GM10266 (cell line): ENCODE results near the gene LYST.

Experiments used
- DNase-seq: peaks from one replicate; pipeline ENCODE4 v3.0.0; 2012; ENCODE audit errors: extremely low spot score
- CTCF ChIP-seq: IDR thresholded peaks from 2 replicates; pipeline ENCODE4 v1.5.1; 2012; ENCODE audit warnings: mild to moderate bottlenecking, low read depth; ENCODE audit not compliant: control insufficient read depth, insufficient read depth; ENCODE audit errors: missing control alignments

Gene LYST

GRCh38 chr1:235663628-235664027 is 203.1 kb downstream of the LYST start:
- DNase-seq = no peak
- TF ChIP-seq CTCF = no peak

DNA sequence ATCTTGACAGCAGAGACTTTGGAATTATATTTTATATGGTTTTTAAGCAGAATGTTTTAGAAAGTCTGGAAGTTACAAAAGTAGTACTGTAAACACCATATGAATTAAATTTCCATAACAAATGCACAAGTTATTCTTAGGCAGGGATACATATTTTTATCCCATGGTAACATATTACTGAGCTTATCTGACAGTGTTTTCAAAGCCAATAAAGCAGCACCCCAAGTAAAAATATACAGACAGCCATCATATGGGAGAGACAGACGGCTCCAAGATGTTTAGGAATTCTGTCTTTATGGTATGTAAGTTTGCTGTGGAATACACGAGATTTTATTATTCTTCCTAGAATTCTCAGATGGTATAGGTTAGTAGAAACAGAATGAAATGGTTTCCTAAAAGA is 205.1 kb downstream of the LYST start:
- no peak for DNase-seq
- TF ChIP-seq CTCF = no peak

DNA sequence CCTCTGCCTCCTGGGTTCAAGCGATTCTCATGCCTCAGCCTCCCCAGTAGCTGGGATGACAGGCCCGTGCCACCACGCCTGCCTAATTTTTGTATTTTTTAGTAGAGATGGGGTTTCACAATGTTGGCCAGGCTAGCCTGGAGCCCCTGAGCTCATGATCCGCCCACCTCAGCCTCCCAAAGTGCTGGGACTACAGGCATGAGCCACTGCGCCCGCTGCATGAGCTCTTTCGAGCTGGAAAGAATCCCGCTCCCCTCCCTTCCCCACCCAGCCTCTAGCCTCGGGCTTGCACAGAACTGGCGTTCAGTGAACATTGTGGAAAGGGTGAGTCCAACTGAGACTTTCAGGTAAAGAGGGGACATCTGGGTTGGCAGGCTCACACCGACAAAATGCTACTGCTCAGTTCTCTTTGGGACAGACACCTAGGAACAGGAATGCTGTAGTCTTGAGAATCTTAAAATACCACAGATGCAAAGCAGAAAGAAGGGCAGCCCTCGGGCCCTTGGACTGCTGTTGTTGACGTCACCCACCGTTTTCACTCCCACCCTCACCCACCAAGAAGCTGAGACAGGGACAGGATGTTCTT is 207.4 kb downstream of the LYST start:
- no peak for DNase-seq
- no peak for TF ChIP-seq CTCF

GRCh38 chr1:235657747-235658526 is 208.8 kb downstream of the LYST start:
- no peak for TF ChIP-seq CTCF
- no peak for DNase-seq

DNA sequence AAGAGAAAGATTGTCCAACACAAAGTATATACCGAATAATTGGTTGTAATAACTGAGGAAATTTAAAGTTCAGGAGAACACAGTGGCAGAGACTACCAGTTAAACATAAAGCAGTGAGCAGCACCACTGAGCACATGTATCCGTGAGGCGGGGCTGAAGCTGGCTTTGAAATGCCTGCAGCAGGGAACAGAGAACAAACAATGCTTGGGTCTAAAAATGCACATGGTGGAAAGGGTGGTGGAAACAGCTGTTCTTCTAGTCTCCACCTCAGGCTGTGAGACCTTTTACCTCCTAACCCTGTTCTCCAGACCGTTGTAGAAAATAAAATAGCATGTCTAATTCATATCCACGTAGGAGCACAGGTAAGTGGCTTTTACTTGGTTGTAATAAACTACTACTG is 209.4 kb downstream of the LYST start:
- no peak for DNase-seq
- TF ChIP-seq CTCF = no peak

GRCh38 chr1:235652364-235652763 is 214.3 kb downstream of the LYST start:
- DNase-seq = no peak
- no peak for TF ChIP-seq CTCF

GRCh38 chr1:235651170-235651806 is 215.4 kb downstream of the LYST start:
- TF ChIP-seq CTCF = no peak
- DNase-seq = no peak
